Prostate gland (tissue), 2 donors: ENCODE data around the gene SRPK3.

Experiments used
- CTCF ChIP-seq, 4 experiments: fragments of 200-600 bp in 2 of 4; fragments of 450-650 bp in 2 of 4; sonication (generic) in 2 of 4; IDR thresholded peaks; 1 replicate in 3 of 4; 2 replicates in 1 of 4; pipeline ENCODE4 v1.5.1; 2016 to 2019; ENCODE audit warnings: antibody characterized with exemption in 4 of 4, mild to moderate bottlenecking in 2 of 4, moderate library complexity in 2 of 4
- POLR2A ChIP-seq: fragments of 450-650 bp; IDR thresholded peaks from one replicate; pipeline ENCODE4 v1.6.1; 2016; ENCODE audit warnings: antibody characterized with exemption, mild to moderate bottlenecking

GRCh38 chrX:153825042-153825441 lies 44.2 kb downstream of the SRPK3 start:
- TF ChIP-seq POLR2A = no peak
- no peak for TF ChIP-seq CTCF (IDR thresholded peaks at IDR 0.05)
